ENCODE measurements around the gene RPA1. TPM values are rescaled to one million over a fixed set of nuclear protein-coding genes. Genes with fewer than 3 reads are reported as not detected.

RPA1 gene
- total and polyA plus RNA-seq, 2 of the 8 experiments (the other 6 are each of a cell fraction or from before 2014, with no cell fraction given), result 79.1 to 194 TPM

DNA sequence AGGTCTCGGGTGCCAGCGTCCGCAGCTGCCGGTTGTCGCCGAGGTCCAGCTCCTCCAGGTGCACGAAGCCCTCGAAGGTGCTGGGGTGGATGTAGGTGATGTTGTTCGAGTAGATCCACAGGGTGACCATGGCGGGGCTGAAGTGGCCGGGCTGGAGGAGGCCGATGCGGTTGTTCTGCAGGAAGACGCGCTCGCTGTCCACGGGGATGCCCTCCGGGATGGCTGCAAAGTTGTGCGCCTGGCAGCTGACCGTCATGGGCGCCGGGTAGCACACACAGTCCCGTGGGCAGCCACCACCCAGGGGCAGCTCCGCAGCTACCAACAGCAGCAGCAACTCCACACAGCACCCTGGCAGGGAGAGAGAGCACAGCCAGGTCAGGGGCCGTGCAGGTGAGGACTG is 107.7 kb downstream of the RPA1 start (continued):
- TF ChIP-seq EGR1 (IDR thresholded peaks at IDR 0.05; ENCODE audit: borderline replicate concordance, low read depth, low read length), result no peak

All from H1 (cell line).